ENCODE results near the gene CXCL12. TPM values are rescaled to one million over a fixed set of nuclear protein-coding genes. Genes with fewer than 3 reads are reported as not detected.

The CXCL12 gene
- total RNA-seq, 5 donors from 2014 or later (not counting 1 experiment from before 2014, with no cell fraction given), result 0.53 to 0.63 (median 0.58) TPM; not detected in 2

GRCh38 chr10:44382981-44383748, 1.7 kb downstream of the CXCL12 start:
- Mint-ChIP-seq H3K4me1 (peaks cover 6 to 9% (median 7%) of the 10 kb centered on the region in 3 donors), H3K27ac (no peak overlapping the region), H3K9me3 (no peaks in the 10 kb centered on the region), H3K4me3 (peak overlapping the region in 1 of 3 donors; percentile 54), H3K36me3 (no peaks in the 10 kb centered on the region), H3K27me3 (peaks cover 23 to 42% of the 10 kb centered on the region in 2 donors)
- Histone ChIP-seq H3K4me1 (ENCODE audit: control insufficient read depth in 1 of 2, extremely low read depth in 1 of 2, insufficient read depth in 2 of 2, low read length in 2 of 2) (no peaks in the 10 kb centered on the region), H3K27ac (ENCODE audit: low read length) (no peak overlapping the region), H3K4me3 (ENCODE audit: control insufficient read depth in 1 of 2, extremely low read depth in 1 of 2, low read length in 1 of 2) (no peak overlapping the region), H3K27me3 (replicated peaks in 1 of 2; ENCODE audit: control insufficient read depth in 2 of 2, extremely low read depth in 1 of 2, insufficient read depth in 2 of 2, low read length in 1 of 2) (peaks cover 10 to 58% of the 10 kb centered on the region in 2 experiments), H3K36me3 (ENCODE audit: control insufficient read depth in 2 of 2, extremely low read depth in 1 of 2, insufficient read depth in 1 of 2, low read length in 1 of 2) (no peaks in the 10 kb centered on the region), H3K9me3 (no peaks in the 10 kb centered on the region)
- CTCF ChIA-PET, result interaction anchor here in 1 of 2 donors (0.8 kb wide), 1 partner anchor 67 kb away, joined by 3 read pairs; no protein-coding TSS in a partner anchor
- ATAC-seq (replicated peaks in 1 of 4) (no peak), DNase-seq (peak in 1 of 35 experiments; percentile 5)
- POLR2A ChIA-PET, result no interaction called here
- WGBS (ENCODE audit: insufficient coverage), result 9% methylated on average over 7 of the region's 15 CpGs

- Histone ChIP-seq H3K4me1 (ENCODE audit: control insufficient read depth in 1 of 2, extremely low read depth in 1 of 2, insufficient read depth in 2 of 2, low read length in 2 of 2) (no peaks in the 10 kb centered on the region), H3K4me3 (ENCODE audit: control insufficient read depth in 1 of 2, extremely low read depth in 1 of 2, low read length in 1 of 2) (no peak overlapping the region), H3K36me3 (ENCODE audit: control insufficient read depth in 2 of 2, extremely low read depth in 1 of 2, insufficient read depth in 1 of 2, low read length in 1 of 2) (no peaks in the 10 kb centered on the region), H3K9me3 (no peaks in the 10 kb centered on the region), H3K27ac (ENCODE audit: low read length) (no peak overlapping the region), H3K27me3 (replicated peaks in 1 of 2; ENCODE audit: control insufficient read depth in 2 of 2, extremely low read depth in 1 of 2, insufficient read depth in 2 of 2, low read length in 1 of 2) (peaks cover 10 to 52% of the 10 kb centered on the region in 2 experiments)
- CTCF ChIA-PET, result interaction anchor here in 1 of 2 donors (0.8 kb wide), 1 partner anchor 66 kb away, joined by 3 read pairs; no protein-coding TSS in a partner anchor
- no peaks in the 10 kb centered on the region for H3K9me3 Mint-ChIP-seq
- H3K36me3 Mint-ChIP-seq, result no peaks in the 10 kb centered on the region
- peaks cover 6 to 9% (median 7%) of the 10 kb centered on the region in 3 donors for H3K4me1 Mint-ChIP-seq
- ATAC-seq (replicated peaks in 1 of 4) (no peak), DNase-seq (peak in 1 of 35 experiments; percentile 12)
- H3K27ac Mint-ChIP-seq, result no peak overlapping the region
- POLR2A ChIA-PET, result no interaction called here
- peaks cover 19 to 40% of the 10 kb centered on the region in 2 donors for H3K27me3 Mint-ChIP-seq
- no peak overlapping the region for H3K4me3 Mint-ChIP-seq
- 68% methylated on average over 7 of the region's 10 CpGs for WGBS (ENCODE audit: insufficient coverage)
These were observed 2.6 kb downstream of the CXCL12 start for GRCh38 chr10:44382131-44382858.

DNA sequence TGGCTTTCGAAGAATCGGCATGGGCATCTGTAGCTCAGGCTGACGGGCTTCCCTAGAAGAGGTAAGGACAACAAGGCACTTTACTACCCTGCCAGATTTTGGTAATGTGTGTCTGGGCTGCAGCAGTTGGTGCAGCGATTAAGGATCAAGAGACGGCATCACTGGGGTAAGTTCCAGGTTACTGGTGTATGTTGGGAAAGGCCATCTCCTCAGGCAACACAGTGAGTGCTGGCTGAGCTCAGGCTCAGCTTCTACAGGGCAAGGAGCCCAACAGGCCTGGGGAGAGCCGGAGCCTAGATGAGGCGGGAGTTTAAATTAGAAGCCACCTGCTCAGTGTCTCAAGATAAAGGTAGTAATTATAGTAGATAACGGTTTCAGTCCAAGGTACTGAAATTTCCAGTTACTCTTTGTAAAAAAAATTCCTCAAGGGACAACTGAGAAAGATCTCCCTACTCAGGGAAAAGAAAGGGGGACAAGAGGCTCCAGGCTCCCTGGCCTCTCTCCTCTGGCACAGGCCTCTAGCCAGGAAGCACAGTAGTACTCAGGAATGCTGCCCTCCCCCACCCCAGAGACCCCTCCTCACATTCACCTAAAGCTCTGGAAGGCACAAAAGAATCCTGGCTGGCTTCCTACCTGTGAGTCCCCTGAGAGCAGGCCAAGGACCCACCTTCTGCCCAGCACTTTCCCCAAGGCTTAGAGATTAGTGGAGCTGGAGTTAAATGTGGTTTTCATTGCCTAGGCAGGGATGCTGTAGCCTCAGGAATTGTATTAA, 3.9 kb downstream of the CXCL12 start:
- H3K27me3 Mint-ChIP-seq, result peaks cover 14 to 34% of the 10 kb centered on the region in 2 donors
- no peaks in the 10 kb centered on the region for H3K9me3 ChIP-seq
- 100% methylated on average over 5 of the region's 8 CpGs for WGBS (ENCODE audit: insufficient coverage)
- H3K4me1 Mint-ChIP-seq, result peaks cover 5 to 6% (median 6%) of the 10 kb centered on the region in 3 donors
- peaks cover 7 to 40% of the 10 kb centered on the region in 2 experiments for H3K27me3 ChIP-seq (replicated peaks in 1 of 2; ENCODE audit: control insufficient read depth in 2 of 2, extremely low read depth in 1 of 2, insufficient read depth in 2 of 2, low read length in 1 of 2)
- CTCF ChIA-PET, result interaction anchor here in 1 of 2 donors (1.0 kb wide), 1 partner anchor 14 kb away, joined by 3 read pairs; no protein-coding TSS in a partner anchor
- H3K4me3 Mint-ChIP-seq, result no peak overlapping the region
- no peaks in the 10 kb centered on the region for H3K36me3 ChIP-seq (ENCODE audit: control insufficient read depth in 2 of 2, extremely low read depth in 1 of 2, insufficient read depth in 1 of 2, low read length in 1 of 2)
- no peak overlapping the region for H3K4me3 ChIP-seq (ENCODE audit: control insufficient read depth in 1 of 2, extremely low read depth in 1 of 2, low read length in 1 of 2)
- no peak overlapping the region for H3K27ac ChIP-seq (ENCODE audit: low read length)
- H3K9me3 Mint-ChIP-seq, result no peaks in the 10 kb centered on the region
- H3K27ac Mint-ChIP-seq, result no peak overlapping the region
- POLR2A ChIA-PET, result no interaction called here
- ATAC-seq (replicated peaks in 1 of 4), result no peak
- H3K4me1 ChIP-seq (ENCODE audit: control insufficient read depth in 1 of 2, extremely low read depth in 1 of 2, insufficient read depth in 2 of 2, low read length in 2 of 2), result no peaks in the 10 kb centered on the region
- H3K36me3 Mint-ChIP-seq, result no peaks in the 10 kb centered on the region
- DNase-seq, result no peak

GRCh38 chr10:44379907-44380306, 5.0 kb downstream of the CXCL12 start:
- H3K36me3 ChIP-seq (ENCODE audit: control insufficient read depth in 2 of 2, extremely low read depth in 1 of 2, insufficient read depth in 1 of 2, low read length in 1 of 2), result no peaks in the 10 kb centered on the region
- CTCF ChIA-PET, result interaction anchor here in 1 of 2 donors (1.0 kb wide), 1 partner anchor 13 kb away, joined by 3 read pairs; no protein-coding TSS in a partner anchor
- Mint-ChIP-seq H3K4me1 (peaks cover 0 to 3% (median 0%) of the 10 kb centered on the region in 3 donors), H3K36me3 (no peaks in the 10 kb centered on the region), H3K27ac (no peak overlapping the region), H3K9me3 (no peaks in the 10 kb centered on the region), H3K4me3 (no peak overlapping the region), H3K27me3 (peaks cover 10 to 26% of the 10 kb centered on the region in 2 donors)
- WGBS (ENCODE audit: insufficient coverage), result no CpG with 5 or more reads among the region's 4 CpGs
- H3K9me3 ChIP-seq, result no peaks in the 10 kb centered on the region
- H3K27ac ChIP-seq (ENCODE audit: low read length), result no peak overlapping the region
- POLR2A ChIA-PET, result no interaction called here
- peaks cover 5 to 35% of the 10 kb centered on the region in 2 experiments for H3K27me3 ChIP-seq (replicated peaks in 1 of 2; ENCODE audit: control insufficient read depth in 2 of 2, extremely low read depth in 1 of 2, insufficient read depth in 2 of 2, low read length in 1 of 2)
- no peak overlapping the region for H3K4me3 ChIP-seq (ENCODE audit: control insufficient read depth in 1 of 2, extremely low read depth in 1 of 2, low read length in 1 of 2)
- no peaks in the 10 kb centered on the region for H3K4me1 ChIP-seq (ENCODE audit: control insufficient read depth in 1 of 2, extremely low read depth in 1 of 2, insufficient read depth in 2 of 2, low read length in 2 of 2)
- ATAC-seq (replicated peaks in 1 of 4), result no peak
- DNase-seq, result no peak

- no peak for DNase-seq
- ATAC-seq (replicated peaks in 1 of 4), result no peak
- peaks cover 10 to 22% of the 10 kb centered on the region in 2 donors for H3K27me3 Mint-ChIP-seq
- Histone ChIP-seq H3K4me3 (ENCODE audit: control insufficient read depth in 1 of 2, extremely low read depth in 1 of 2, low read length in 1 of 2) (no peak overlapping the region), H3K27ac (ENCODE audit: low read length) (no peak overlapping the region), H3K27me3 (replicated peaks in 1 of 2; ENCODE audit: control insufficient read depth in 2 of 2, extremely low read depth in 1 of 2, insufficient read depth in 2 of 2, low read length in 1 of 2) (peaks cover 1 to 30% of the 10 kb centered on the region in 2 experiments), H3K4me1 (ENCODE audit: control insufficient read depth in 1 of 2, extremely low read depth in 1 of 2, insufficient read depth in 2 of 2, low read length in 2 of 2) (no peaks in the 10 kb centered on the region), H3K9me3 (no peaks in the 10 kb centered on the region), H3K36me3 (ENCODE audit: control insufficient read depth in 2 of 2, extremely low read depth in 1 of 2, insufficient read depth in 1 of 2, low read length in 1 of 2) (no peaks in the 10 kb centered on the region)
- WGBS (ENCODE audit: insufficient coverage), result 93% methylated on average over 8 of the region's 14 CpGs
- H3K4me1 Mint-ChIP-seq, result peaks cover 0 to 1% (median 0%) of the 10 kb centered on the region in 3 donors
- no peak overlapping the region for H3K27ac Mint-ChIP-seq
- H3K9me3 Mint-ChIP-seq, result no peaks in the 10 kb centered on the region
- ChIA-PET CTCF (no interaction called here), POLR2A (no interaction called here)
- no peaks in the 10 kb centered on the region for H3K36me3 Mint-ChIP-seq
- H3K4me3 Mint-ChIP-seq, result no peak overlapping the region
These were observed 6.3 kb downstream of the CXCL12 start for GRCh38 chr10:44378626-44379025.
